ENCODE results near the gene PI16. TPM values are rescaled to one million over a fixed set of nuclear protein-coding genes. Genes with fewer than 3 reads are reported as not detected.

The PI16 gene
- total RNA-seq, 1 experiment from 2014 or later: 0.17 TPM

- Mint-ChIP-seq H3K36me3 (peaks cover 71% of the 10 kb centered on the region), H3K9me3 (no peaks in the 10 kb centered on the region), H3K27ac (no peak overlapping the region), H3K4me3 (no peak overlapping the region), H3K4me1 (peaks cover 10% of the 10 kb centered on the region), H3K27me3 (ENCODE audit: low read depth) (no peaks in the 10 kb centered on the region)
- DNase-seq (ENCODE audit: low spot score) (no peak), ATAC-seq (no peak)
- ChIA-PET CTCF (interaction anchor here (1.4 to 3.9 kb wide), 2 partner anchors 44 to 210 kb away, joined by 3 to 100 read pairs; no protein-coding TSS in a partner anchor), POLR2A (no interaction called here)
- TF ChIP-seq FOXJ3 (CRISPR knock-in tag; IDR thresholded peaks at IDR 0.05; ENCODE audit: borderline replicate concordance) (no peak), CTCF (IDR thresholded peaks at IDR 0.05) (no peak), ZMAT4 (CRISPR knock-in tag; IDR thresholded peaks at IDR 0.05) (no peak), ZNF263 (CRISPR knock-in tag; IDR thresholded peaks at IDR 0.05; ENCODE audit: low read depth) (no peak), ZNF423 (CRISPR knock-in tag; IDR thresholded peaks at IDR 0.05) (no peak), FOXP1 (CRISPR knock-in tag; IDR thresholded peaks at IDR 0.05; ENCODE audit: borderline replicate concordance) (no peak), ATF2 (CRISPR knock-in tag; IDR thresholded peaks at IDR 0.05; ENCODE audit: borderline replicate concordance, low read depth) (no peak), ARID4B (CRISPR knock-in tag; IDR thresholded peaks at IDR 0.05; ENCODE audit: borderline replicate concordance) (no peak), ZBTB21 (CRISPR knock-in tag; IDR thresholded peaks at IDR 0.05; ENCODE audit: borderline replicate concordance) (no peak), ZNF138 (CRISPR knock-in tag; conservative IDR thresholded peaks at IDR 0.05) (no peak), HMGXB4 (CRISPR knock-in tag; IDR thresholded peaks at IDR 0.05) (no peak), ZNF281 (CRISPR knock-in tag; IDR thresholded peaks at IDR 0.05) (no peak), E2F5 (CRISPR knock-in tag; IDR thresholded peaks at IDR 0.05) (no peak), NFATC4 (CRISPR knock-in tag; IDR thresholded peaks at IDR 0.05) (no peak), ERG (CRISPR knock-in tag; IDR thresholded peaks at IDR 0.05) (no peak)
Observed at GRCh38 chr6:36976007-36976264, 21.4 kb downstream of the PI16 start.
